H1 (cell line): ENCODE measurements around the gene GDI2. TPM values are rescaled to one million over a fixed set of nuclear protein-coding genes. Genes with fewer than 3 reads are reported as not detected.

ENCODE experiments used
- polyA plus RNA-seq, 7 experiments: library from polyadenylated mRNA; depleted of rRNA in 3 of 7; stranded (reverse) in 5 of 7; unstranded in 2 of 7; fragments of >200 nt in 5 of 7; fragments of 200-250 nt in 2 of 7; gene quantifications; 1 replicate in 5 of 7; 2 replicates in 1 of 7; 4 replicates in 1 of 7; pipeline versions ENCODE4 v1.2.1 to v1.2.3, GENCODE V29; 2011 to 2013; ENCODE audit warnings: missing spikeins in 2 of 7, mixed read lengths in 2 of 7
- total RNA-seq: library from RNA; stranded (reverse); fragmentation: NEBNext Ultra II Directional; extraction: Animal tissue kit (Norgen Biotek cat#: 25700); gene quantifications from 2 replicates; pipeline ENCODE4 v1.2.1, GENCODE V29; 2021
- TF ChIP-seq, protein P1 (sequence below), 3 experiments: IDR thresholded peaks; 1 replicate in 2 of 3; 2 replicates in 1 of 3; pipeline versions ENCODE4 v1.5.1 to v1.6.1; 2011; ENCODE audit warnings: low read length in 3 of 3, mild to moderate bottlenecking in 3 of 3, inconsistent platforms in 2 of 3, low read depth in 1 of 3, moderate library complexity in 1 of 3; ENCODE audit not compliant: insufficient read depth in 1 of 3; ENCODE audit errors: control extremely low read depth in 1 of 3

GDI2 gene
- total and polyA plus RNA-seq, 2 of the 8 experiments (the other 6 are each of a cell fraction or from before 2014, with no cell fraction given) = 168 to 385 TPM

DNA sequence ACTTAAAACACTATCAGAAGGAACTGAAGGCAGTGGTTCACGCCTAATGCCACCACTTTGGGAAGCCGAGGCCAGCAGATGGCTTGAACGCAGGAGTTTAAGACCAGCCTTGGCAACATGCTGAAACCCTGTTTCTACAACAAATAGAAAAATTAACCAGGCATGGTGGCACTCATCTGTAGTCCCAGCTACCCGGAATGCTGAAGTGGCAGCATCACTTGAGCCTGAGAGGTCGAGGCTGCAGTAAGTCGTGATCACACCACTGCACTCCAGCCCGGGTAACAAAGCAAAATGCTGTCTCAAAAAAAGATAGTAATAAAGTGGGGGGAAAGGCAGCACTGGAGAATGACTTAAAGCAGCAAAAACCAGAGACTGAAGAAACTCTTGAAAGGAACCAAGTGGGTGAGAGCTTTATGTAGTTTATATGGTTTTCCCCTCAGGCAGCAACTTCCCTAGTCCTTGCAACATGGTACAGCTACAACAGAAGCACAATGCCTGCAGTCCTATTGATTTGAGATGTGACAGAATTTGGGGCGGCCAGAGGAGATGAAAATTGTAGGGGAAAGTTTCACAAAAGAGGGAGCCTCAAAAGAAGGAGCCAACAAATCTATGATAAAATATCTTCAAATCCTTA lies 38.1 kb downstream of the GDI2 start (continued):
- TF ChIP-seq, protein P1, sequence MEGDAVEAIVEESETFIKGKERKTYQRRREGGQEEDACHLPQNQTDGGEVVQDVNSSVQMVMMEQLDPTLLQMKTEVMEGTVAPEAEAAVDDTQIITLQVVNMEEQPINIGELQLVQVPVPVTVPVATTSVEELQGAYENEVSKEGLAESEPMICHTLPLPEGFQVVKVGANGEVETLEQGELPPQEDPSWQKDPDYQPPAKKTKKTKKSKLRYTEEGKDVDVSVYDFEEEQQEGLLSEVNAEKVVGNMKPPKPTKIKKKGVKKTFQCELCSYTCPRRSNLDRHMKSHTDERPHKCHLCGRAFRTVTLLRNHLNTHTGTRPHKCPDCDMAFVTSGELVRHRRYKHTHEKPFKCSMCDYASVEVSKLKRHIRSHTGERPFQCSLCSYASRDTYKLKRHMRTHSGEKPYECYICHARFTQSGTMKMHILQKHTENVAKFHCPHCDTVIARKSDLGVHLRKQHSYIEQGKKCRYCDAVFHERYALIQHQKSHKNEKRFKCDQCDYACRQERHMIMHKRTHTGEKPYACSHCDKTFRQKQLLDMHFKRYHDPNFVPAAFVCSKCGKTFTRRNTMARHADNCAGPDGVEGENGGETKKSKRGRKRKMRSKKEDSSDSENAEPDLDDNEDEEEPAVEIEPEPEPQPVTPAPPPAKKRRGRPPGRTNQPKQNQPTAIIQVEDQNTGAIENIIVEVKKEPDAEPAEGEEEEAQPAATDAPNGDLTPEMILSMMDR (IDR thresholded peaks at IDR 0.05; ENCODE audit: control extremely low read depth in 1 of 3, insufficient read depth in 1 of 3, low read depth in 1 of 3, low read length in 3 of 3) = no peak
